HG03469 (cell line): Measurements from ENCODE around the gene ERN2.
A peak's percentile ranks its signal among the peaks of the same experiment; 100 is the strongest.

ENCODE experiments used
- ATAC-seq: cut with Tn5 transposase; IDR thresholded peaks from one replicate; pipeline ENCODE4 v1.9.1; 2021; ENCODE audit warnings: mild to moderate bottlenecking, moderate library complexity, moderate number of reproducible peaks; ENCODE audit not compliant: unreplicated experiment

ERN2 gene

DNA sequence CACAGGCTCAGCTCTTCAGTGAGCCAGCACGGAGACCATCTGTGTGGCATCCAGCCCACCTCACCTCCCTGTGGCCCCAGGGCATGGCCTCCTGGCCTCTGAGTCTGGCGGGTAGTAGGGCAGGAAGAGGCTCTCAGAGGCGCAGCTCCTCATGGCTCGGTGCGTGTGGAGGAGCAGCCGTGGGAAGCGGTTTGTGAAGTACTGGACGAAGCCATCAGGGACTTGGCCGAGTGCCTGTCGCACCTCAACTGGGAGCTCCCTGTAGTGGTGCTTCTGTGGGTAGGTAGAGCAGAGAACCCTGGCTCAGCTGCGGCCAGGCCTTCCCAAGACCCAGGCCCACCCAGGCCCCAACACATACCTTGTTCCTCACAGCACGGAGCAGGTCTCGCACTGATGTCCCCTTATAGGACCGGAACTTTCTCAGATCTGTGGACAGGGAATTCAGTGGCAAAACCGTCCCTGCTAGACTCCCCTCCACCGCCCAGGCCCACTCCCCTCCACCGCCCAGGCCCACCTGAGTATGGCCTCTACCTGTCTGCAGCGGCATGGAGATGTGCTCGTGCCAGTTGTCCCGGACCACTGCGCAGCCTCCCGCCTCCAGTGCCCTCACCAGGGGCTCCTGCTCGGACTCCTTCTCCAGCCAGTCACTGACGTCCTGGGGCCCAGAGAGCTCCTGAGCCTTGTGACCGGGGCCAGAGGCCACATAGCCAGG, 22.1 kb downstream of the ERN2 start:
- no peak for ATAC-seq

DNA sequence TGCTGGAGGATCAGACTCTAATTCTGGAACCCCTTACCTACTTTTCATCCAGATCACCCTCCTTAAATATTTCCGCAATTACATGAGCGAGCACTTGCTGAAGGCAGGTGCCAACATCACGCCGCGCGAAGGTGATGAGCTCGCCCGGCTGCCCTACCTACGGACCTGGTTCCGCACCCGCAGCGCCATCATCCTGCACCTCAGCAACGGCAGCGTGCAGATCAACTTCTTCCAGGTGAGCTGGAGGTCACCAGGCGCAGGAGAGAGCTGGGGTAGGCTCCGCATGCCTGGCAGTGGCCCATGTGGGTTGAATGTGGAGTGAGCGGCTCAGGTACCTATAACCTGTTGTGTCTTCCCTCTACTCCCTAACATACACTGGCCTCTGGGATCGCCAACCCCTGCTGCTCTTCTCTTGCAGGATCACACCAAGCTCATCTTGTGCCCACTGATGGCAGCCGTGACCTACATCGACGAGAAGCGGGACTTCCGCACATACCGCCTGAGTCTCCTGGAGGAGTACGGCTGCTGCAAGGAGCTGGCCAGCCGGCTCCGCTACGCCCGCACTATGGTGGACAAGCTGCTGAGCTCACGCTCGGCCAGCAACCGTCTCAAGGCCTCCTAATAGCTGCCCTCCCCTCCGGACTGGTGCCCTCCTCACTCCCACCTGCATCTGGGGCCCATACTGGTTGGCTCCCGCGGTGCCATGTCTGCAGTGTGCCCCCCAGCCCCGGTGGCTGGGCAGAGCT, 23.4 kb downstream of the ERN2 start:
- no peak for ATAC-seq

- no peak for ATAC-seq
These were observed 25.8 kb downstream of the ERN2 start for GRCh38 chr16:23687034-23687808.

DNA sequence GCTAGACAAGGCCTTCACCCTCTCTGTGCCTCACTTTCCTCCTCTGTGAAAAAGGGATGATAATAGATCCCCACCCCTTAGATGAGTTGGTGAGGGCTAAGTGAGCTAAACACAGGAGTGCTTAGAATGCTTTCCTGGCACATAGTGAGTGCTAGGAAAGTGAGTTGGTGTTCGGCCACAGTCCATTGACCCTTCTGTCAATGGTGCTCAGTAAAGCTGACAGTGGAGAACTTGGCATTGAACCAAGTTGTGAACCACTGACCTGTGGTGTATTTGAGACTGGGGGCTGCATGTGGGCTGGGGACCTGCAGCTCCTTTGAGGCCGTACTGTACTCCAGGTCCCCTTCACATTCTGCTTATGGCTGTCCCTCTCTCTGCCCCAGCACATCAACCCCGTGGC, 29.5 kb downstream of the ERN2 start:
- no peak for ATAC-seq

- ATAC-seq = no peak
These were observed 30.8 kb downstream of the ERN2 start for GRCh38 chr16:23682181-23682580.

DNA sequence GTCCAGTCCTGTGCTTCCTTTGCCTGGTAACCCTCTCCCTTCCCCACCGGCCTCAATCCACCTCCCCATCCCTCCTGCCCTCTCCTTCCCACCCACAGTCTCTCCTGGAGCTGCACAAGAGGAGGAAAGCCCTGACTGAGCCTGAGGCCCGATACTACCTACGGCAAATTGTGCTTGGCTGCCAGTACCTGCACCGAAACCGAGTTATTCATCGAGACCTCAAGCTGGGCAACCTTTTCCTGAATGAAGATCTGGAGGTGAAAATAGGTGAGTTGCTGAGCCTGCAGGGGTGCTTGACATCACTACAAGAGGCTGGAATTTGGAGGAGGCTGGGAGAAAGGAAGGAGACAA, 33.1 kb downstream of the ERN2 start:
- no peak for ATAC-seq

DNA sequence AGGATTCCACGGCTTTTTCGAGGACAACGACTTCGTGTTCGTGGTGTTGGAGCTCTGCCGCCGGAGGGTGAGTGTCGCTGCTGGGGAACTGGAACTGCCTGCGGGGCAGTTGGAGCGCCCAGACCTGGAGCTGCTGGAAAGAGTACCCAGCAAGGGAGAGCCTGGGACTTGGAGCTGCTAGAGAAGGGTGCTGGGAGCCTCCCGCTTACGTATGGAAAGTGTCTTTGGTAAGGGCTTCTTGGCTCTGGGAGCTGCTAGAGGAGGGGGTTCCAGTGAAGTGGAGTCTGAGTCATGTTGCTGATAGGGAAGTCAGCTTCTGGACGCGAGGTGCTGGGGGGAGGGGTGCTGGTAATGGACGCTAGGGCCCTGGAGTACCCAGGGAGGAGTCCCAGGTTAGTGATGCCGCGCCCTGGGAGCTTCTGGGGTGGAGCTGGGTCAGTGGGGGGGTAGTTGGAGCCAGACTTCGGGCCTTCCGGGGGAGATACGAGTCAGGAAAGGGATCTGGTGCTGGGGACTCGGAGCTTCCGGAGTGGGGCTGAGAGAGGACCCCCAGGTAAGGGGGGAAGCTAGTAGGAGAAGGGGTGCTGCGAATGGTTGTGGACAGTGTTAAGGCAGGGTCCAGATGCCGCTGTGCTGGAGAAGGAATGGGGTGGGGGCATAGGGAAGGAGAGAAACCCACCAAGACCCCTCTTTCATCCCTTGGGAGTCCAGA, 33.6 kb downstream of the ERN2 start:
- ATAC-seq = no peak

DNA sequence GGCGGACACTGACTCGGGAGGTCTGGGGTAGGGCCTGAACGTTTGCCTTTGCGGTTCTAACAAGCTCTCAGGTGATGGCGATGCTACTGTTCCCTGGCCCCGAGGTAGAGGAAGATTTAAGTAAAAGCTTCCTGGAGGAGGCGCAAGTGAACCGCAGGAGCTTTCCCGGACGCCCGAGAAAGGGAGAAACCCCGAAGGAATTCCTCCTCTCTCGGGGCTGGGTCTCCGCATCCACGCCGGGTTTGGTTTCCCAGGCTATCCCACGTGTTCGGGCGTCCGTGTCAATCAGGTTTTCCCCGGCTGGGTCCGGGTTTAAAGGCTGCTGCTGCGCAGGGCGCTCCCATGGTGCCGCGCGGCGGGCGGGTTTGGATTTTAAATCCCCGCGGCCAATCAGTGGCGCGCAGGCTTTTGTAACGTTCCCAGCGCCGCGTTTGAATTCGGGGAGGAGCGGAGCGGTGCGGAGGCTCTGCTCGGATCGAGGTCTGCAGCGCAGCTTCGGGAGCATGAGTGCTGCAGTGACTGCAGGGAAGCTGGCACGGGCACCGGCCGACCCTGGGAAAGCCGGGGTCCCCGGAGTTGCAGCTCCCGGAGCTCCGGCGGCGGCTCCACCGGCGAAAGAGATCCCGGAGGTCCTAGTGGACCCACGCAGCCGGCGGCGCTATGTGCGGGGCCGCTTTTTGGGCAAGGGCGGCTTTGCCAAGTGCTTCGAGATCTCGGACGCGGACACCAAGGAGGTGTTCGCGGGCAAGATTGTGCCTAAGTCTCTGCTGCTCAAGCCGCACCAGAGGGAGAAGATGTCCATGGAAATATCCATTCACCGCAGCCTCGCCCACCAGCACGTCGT, 34.4 kb downstream of the ERN2 start, which contains the start of gene PLK1:
Gene PLK1, plus strand, starts transcription at position 460 of the 844 bp plus-strand sequence. Its CDS starts 44 bp downstream, at position 504.
- peak; percentile 55 for ATAC-seq

DNA sequence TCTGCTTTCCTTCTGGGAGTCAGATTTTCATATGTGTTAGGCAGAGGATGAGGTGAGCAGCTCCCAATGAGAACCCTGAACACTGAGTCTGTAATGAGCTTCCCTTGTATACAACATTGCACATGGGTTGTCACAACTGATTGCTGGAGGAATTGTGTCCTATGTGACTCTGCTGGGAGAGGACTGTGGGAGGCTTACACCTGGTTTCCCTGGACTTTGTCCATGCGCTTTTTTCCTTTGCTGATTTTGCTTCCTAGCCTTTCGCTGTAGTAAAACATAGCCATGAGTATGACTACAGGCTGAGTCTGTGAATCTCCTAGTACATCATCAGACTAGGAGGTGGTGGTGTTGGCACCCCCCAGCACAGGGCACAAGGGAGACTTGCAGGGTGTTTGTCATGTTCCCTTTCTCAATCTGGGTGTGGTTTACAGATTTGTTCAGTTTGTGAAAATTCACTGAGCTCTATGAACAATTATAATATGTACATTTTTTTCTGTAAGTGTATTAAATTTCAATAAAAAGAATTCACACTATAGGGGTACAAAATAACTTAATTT, 36.0 kb downstream of the ERN2 start:
- ATAC-seq = no peak

GRCh38 chr16:23673971-23674614, 38.9 kb downstream of the ERN2 start:
- ATAC-seq = no peak

DNA sequence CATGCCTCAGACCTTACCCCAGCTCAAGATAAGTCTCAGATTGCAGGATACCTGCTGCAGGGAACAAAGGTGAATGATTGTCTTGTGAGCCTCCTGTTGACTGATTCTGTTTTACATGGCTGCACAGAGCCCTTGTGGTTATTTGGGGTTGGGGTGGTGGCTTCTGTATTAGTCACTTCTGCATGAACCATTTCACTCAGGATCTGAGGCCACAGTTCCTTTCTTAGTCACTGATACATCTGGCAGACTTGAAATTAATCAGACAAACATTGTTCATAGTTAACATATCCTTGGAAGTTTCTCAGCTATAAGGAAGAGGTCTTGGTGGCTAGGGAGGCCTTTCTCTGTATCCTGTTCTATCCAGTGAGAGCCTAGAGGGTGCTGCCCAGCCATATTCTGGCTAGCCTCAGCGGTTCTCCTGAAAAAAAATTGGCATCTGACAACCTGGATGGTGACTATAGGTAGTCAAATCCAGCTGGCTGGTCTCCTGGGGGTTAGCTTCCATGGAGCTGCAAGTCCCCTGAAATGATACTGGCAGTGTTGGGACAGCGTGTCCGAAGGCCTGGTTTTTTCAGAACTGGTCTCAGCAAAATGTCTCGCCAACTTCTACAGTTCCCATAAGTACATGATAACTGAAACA, 42.8 kb downstream of the ERN2 start:
- peak; percentile 92 for ATAC-seq

DNA sequence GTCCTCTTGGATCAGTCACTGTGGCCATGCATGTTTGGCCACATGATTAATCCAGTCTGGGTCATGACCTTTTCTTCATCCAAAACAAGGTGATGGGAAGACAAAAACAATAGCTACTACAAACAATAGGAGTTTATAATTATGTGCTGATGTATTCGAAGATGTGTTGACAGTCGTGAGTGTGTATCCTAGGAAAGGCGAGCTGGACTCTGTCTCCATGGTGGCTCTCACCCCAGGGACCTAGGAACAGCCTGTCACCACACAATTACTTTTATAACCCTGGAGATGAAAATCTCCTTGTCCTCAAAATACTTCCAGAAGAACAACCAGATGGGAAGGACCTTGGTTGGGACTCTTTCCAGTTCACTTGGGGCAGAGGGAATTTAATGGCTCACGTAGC, 44.1 kb downstream of the ERN2 start:
- ATAC-seq = no peak

- no peak for ATAC-seq
These were observed 44.8 kb downstream of the ERN2 start for GRCh38 chr16:23668225-23668624.

DNA sequence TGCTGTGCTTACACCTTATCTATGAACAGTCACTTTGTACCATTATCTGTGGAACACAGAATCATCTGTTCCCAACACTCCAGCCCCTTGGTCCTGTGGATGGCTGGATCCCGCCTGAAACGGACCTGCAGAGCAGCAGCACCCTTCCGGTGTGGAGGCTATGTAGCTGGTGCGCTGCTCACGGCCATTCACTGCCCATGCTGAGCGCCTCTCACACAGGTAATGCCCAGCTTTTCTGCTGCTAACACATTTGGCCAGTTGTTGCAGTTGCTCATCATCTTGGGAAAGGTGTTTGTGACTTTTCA, 45.7 kb downstream of the ERN2 start:
- ATAC-seq = no peak

DNA sequence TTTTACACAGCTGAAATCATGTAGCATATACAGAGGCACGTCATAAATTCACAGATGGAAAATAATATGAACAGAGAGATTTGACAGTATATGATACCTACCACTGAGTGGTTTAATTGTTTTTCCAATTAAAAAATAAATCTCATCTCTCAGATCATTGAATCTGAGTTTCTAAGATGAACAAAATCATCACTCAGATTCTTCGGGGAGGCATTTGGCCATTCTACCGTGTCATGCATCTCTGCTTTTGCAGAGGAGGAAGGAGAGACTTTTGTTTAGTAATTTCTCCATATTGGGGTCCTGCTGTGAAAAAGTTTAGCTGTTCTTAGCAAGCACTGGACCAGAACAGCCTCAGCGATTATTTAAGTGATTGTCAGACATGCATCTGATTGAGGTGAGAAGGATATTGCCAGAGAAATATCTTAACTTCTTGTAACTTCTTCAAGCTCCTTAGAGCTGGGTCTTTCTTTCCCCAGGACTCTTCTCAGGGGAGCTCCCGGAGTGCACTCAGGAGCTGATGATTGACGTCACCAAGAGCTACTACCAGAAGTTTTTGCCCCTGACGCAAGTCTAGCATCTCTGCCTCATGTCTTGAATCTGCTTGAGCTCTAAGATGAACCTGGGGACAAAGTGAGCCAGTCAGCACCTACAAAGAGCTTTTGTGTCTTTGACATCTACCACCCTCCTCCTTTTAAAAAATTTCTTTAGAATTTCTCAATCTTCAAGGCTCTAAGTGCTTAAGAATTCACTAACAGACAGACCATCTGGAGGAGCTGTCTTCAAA, 46.3 kb downstream of the ERN2 start:
- ATAC-seq = no peak

- ATAC-seq = no peak
These were observed 49.1 kb downstream of the ERN2 start for GRCh38 chr16:23663918-23664317.

GRCh38 chr16:23651943-23652468, 61.0 kb downstream of the ERN2 start:
- no peak for ATAC-seq
